Stomach (tissue), 4 donors: ENCODE measurements around the gene HLCS.

Source experiments
- EP300 ChIP-seq: sonication (generic); formaldehyde crosslinking; IDR thresholded peaks from one replicate; pipeline ENCODE4 v1.6.1; 2017; ENCODE audit warnings: antibody characterized with exemption
- POLR2A ChIP-seq, 4 donors: fragments of 450-650 bp; IDR thresholded peaks; one replicate each; pipeline ENCODE4 v1.6.1; 2016; ENCODE audit warnings: antibody characterized with exemption in 4 of 4, control low read depth in 2 of 4, mild to moderate bottlenecking in 1 of 4, moderate library complexity in 1 of 4
- TF ChIP-seq, protein P1 (sequence below), 7 experiments: fragments of 450-650 bp in 4 of 7; fragments of 200-600 bp in 3 of 7; sonication (generic) in 3 of 7; IDR thresholded peaks; one replicate each; pipeline ENCODE4 v1.5.1; 2016 to 2019; ENCODE audit warnings: antibody characterized with exemption in 7 of 7, control low read depth in 2 of 7, mild to moderate bottlenecking in 1 of 7

- TF ChIP-seq, protein P1, sequence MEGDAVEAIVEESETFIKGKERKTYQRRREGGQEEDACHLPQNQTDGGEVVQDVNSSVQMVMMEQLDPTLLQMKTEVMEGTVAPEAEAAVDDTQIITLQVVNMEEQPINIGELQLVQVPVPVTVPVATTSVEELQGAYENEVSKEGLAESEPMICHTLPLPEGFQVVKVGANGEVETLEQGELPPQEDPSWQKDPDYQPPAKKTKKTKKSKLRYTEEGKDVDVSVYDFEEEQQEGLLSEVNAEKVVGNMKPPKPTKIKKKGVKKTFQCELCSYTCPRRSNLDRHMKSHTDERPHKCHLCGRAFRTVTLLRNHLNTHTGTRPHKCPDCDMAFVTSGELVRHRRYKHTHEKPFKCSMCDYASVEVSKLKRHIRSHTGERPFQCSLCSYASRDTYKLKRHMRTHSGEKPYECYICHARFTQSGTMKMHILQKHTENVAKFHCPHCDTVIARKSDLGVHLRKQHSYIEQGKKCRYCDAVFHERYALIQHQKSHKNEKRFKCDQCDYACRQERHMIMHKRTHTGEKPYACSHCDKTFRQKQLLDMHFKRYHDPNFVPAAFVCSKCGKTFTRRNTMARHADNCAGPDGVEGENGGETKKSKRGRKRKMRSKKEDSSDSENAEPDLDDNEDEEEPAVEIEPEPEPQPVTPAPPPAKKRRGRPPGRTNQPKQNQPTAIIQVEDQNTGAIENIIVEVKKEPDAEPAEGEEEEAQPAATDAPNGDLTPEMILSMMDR (IDR thresholded peaks at IDR 0.05) = no peak
- TF ChIP-seq POLR2A (IDR thresholded peaks at IDR 0.05) (no peak), EP300 (no peak)
These were observed 33.9 kb upstream of the HLCS start for GRCh38 chr21:37000381-37000780.
